GM12891 (cell line): ENCODE data around the gene RAB19.

Experiments used
- DNase-seq: peaks from one replicate; pipeline ENCODE4 v3.0.0; 2011; ENCODE audit warnings: low spot score; ENCODE audit not compliant: insufficient read length
- FAIRE-seq: peaks from 2 replicates; lab custom pipeline; 2011; peaks lifted over from hg19 to GRCh38; lab: Jason Lieb, UNC
- PAX5 ChIP-seq: IDR thresholded peaks from 2 replicates; pipeline ENCODE4 v1.6.1; 2011; ENCODE audit warnings: low read length, moderate library complexity, mild to moderate bottlenecking; ENCODE audit not compliant: insufficient read depth, severe bottlenecking
- POLR2A ChIP-seq: IDR thresholded peaks from 2 replicates; pipeline ENCODE4 v1.6.1; 2011; ENCODE audit warnings: low read depth, low read length, control low read depth
- POLR2AphosphoS5 ChIP-seq: IDR thresholded peaks from 2 replicates; pipeline ENCODE4 v1.6.1; 2011; ENCODE audit warnings: low read depth, low read length, control low read depth
- POU2F2 ChIP-seq: IDR thresholded peaks from 2 replicates; pipeline ENCODE4 v1.6.1; 2011; ENCODE audit warnings: low read depth, mild to moderate bottlenecking, control low read depth, low read length, moderate library complexity
- SPI1 ChIP-seq: IDR thresholded peaks from 2 replicates; pipeline ENCODE4 v1.6.1; 2011; ENCODE audit warnings: low read depth, low read length, control low read depth
- TAF1 ChIP-seq: IDR thresholded peaks from 2 replicates; pipeline ENCODE4 v1.6.1; 2011; ENCODE audit warnings: low read depth, low read length, control low read depth

RAB19 gene

DNA sequence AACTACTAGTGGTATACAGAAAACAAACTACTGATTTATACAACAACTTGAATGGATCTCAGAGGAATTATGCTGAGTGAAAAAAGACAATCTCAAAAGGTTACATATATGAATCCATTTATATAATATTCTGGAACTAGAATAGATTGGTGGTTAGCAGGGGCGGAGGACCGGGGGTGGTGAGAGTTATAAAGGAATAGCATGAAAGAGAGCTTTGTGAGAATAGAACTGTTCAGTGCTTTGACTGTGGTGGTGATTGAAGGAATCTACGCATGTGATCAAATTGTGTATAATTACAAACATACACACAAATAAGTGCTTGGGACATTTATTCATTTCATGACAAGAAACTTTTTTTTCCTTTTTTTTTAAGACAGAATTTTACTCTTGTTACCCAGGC, 19.6 kb downstream of the RAB19 start:
- FAIRE-seq, result no peak
- no peak for TF ChIP-seq POU2F2
- no peak for TF ChIP-seq PAX5
- no peak for TF ChIP-seq POLR2AphosphoS5
- no peak for TF ChIP-seq POLR2A
- TF ChIP-seq SPI1, result no peak
- no peak for TF ChIP-seq TAF1

DNA sequence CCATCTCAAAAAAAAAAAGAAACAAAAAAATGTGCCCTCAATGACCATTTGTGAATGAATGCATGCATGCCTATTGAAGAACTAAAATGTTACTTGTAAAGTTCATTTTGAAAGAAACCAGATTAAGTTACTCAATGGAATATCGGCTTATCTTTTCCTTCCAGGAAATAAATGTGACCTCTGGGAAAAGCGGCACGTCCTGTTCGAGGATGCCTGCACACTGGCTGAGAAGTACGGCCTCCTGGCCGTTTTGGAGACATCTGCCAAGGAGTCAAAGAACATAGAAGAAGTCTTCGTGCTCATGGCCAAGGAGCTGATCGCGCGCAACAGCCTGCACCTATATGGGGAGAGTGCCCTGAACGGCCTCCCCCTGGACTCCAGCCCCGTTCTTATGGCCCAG, 21.9 kb downstream of the RAB19 start:
- TF ChIP-seq SPI1 (no peak), POU2F2 (no peak), TAF1 (no peak), PAX5 (no peak), POLR2AphosphoS5 (no peak)
- FAIRE-seq, result no peak
- DNase-seq, result no peak

More for the DNA sequence above, 19.6 kb downstream of the RAB19 start:
- no peak for DNase-seq

DNA sequence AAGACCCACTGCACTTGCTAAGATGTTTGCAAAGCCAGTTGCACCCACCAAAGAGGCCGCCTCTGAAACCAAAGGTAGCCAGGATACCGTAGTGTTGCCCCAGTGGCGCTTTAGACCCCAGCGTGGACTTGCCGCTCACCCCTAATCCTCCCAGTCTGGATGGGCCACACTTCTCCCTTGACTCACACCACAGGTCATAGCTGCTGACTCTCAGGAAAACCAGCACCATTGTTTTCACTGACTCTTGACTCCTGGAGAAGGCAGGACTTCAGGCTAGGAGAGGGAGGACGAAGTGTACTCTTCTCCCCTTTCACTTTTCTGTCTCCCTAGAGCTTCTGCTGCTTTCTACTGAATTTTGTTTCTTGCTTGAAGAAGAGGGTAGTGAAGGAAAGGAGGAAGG, 22.3 kb downstream of the RAB19 start:
- FAIRE-seq (no peak), DNase-seq (no peak)
- TF ChIP-seq SPI1, result no peak
- TF ChIP-seq TAF1, result no peak
- TF ChIP-seq PAX5, result no peak
- no peak for TF ChIP-seq POU2F2
- TF ChIP-seq POLR2AphosphoS5, result no peak
- no peak for TF ChIP-seq POLR2A

DNA sequence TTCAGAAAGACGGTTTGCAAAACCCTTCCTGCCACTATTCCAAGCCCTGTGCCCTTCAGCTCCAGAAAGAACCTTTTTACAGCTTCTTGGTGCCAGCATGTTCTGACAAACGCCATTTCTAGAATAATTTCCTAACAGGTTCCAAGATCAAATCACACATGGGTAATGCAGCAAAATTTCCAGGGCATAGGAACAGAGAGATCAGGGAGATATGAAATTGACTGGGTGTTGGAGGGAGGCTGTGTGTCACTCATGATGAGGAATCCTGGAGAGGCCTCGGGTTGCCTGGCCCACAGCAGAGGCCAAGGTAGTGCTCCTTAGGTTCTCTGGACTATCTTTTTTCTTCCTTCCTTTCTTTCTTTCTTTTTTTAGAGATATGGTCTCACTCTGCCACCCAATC, 29.5 kb downstream of the RAB19 start:
- TF ChIP-seq POLR2AphosphoS5 (no peak), TAF1 (no peak), SPI1 (no peak), POU2F2 (no peak), PAX5 (no peak), POLR2A (no peak)
- DNase-seq (no peak), FAIRE-seq (no peak)

DNA sequence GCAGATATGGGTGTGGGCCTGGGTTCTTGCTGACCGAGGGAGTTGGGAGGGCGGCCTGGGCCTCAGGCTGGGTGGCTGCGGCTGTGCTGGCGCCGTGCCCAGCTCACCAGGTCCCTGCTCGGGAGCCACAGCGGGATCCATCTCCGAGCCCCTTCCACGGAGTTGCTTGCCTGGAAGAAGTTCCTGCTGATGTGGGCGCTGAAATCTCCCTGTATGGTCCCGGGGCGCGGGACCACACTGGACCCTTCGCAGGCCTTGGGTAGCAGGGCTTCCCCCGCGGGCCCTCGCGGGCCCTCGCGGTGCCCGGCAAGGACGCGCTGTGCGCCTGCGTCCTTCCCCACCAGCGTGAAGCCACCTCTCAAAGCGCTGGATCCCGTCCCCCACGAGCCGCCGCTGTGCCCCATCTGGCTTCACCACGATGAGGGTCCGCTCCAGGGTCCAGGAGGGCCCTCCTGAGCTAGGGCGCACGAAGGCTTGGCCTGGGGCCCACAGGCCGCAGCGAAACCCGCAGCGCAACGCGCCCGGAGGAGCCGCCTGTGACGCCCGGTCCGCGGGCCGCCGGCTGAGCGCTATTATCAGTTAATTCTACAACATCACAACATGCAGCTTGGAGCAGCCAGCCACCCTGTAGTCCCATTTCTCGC, 31.5 kb downstream of the RAB19 start:
- DNase-seq, result no peak
- FAIRE-seq, result no peak
- TF ChIP-seq POU2F2 (no peak), TAF1 (no peak), PAX5 (no peak), POLR2A (no peak), SPI1 (no peak), POLR2AphosphoS5 (no peak)

DNA sequence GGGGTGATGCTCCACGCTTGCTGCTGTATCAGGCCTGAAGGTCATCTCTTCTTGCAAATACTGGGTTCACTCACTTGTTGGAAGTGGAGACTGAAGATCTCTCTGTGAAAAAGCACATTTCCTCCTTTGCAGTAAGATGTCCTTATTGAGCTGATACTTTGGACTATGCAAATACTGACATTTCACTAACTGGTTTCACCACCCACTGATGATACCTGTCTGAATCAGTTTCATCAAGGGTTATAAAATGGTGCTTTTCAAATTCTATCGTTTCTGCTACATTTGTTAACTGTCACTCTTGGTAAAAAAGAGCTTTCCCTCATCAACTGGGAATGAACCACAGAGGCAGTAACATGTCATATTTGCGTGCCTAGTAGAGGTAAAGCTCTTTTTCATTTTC, 35.5 kb downstream of the RAB19 start:
- DNase-seq, result no peak
- FAIRE-seq, result peak; percentile 93
- TF ChIP-seq PAX5, result no peak
- 0 out of 2 replicates have a peak, but pooled peaks have one; percentile 30 for TF ChIP-seq SPI1
- peak; percentile 71; the same call in 1 of the 2 replicates for TF ChIP-seq POU2F2
- no peak for TF ChIP-seq POLR2AphosphoS5

DNA sequence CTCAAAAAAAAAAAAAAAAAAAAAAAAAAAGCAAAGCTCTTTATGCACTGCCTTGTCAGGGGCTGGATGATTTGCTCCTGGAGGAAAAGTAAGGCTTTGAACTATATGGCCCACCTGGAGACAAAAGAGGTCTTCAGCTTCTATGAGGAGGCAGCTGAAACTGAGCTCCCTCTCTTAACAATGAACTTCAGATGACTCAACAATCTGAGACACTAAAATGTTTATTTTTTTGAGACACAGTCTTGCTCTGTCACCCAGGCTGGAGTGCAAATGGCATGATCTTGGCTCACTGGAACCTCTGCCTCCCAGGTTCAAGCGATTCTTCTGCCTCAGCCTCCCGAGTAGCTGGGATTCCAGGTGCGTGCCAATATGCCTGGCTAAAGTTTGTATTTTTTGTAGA, 36.7 kb downstream of the RAB19 start:
- TF ChIP-seq SPI1 (no peak), POLR2A (no peak), POLR2AphosphoS5 (no peak), TAF1 (no peak), PAX5 (no peak), POU2F2 (no peak)
- FAIRE-seq, result no peak
- no peak for DNase-seq

DNA sequence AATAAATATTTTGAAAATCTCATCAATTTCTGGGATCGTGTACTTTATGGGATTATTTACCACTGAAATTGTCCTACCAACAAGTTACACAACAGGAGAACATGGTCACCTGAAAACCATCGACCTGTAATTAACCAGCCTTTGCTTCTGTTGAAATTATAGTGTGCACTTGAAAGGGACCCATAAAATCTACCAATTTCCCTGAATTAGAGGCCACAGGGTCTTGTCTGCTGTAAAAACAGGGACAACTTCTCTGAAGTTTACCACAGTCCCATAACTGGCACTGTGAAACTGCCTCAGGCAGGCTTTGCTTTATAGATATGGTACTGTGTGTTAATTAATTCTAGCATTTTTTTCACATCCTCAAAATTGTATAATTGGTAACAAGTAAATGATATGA, 37.7 kb downstream of the RAB19 start:
- no peak for DNase-seq
- TF ChIP-seq TAF1, result no peak
- TF ChIP-seq PAX5, result no peak
- TF ChIP-seq POLR2AphosphoS5, result no peak
- no peak for TF ChIP-seq POLR2A
- no peak for TF ChIP-seq SPI1
- TF ChIP-seq POU2F2, result no peak
- no peak for FAIRE-seq

DNA sequence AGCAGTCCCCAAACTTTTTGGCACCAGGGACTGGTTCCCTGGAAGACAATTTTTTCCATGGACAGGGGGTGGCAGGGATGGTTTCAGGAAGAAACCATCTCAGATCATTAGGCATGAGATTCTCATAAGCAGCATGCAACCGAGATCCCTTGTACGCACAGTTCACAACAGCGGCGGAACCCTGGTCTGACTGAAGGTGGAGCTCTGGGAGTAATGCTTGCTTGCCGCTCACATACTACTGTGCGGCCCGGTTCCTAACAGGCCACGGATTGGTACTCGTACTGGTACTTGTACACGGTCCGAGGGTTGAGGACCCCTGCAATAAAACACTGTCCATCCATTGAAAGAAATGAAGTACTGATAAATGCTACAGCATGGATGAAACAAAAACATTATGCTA, 42.6 kb downstream of the RAB19 start:
- TF ChIP-seq SPI1, result no peak
- DNase-seq, result no peak
- FAIRE-seq, result no peak

DNA sequence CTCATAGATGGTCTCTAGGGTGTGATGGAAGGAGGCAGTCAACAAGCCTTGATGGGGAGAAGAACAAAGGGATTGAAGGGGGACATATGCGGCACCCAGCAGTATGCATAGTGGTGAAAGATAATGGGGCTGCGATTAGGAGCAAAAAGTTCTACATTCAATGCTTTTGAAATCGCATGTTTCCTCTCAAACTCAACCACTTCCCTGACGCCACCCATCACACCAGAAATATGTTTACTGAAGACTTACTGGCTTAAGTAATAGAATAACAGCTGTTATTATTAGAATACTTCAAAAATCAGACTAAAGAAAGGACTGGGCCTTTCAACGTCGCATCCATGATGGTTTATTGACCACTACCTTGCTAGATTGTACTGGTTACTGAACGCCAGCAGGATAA, 44.0 kb downstream of the RAB19 start:
- no peak for TF ChIP-seq SPI1
- no peak for TF ChIP-seq POLR2A
- no peak for TF ChIP-seq POLR2AphosphoS5
- no peak for TF ChIP-seq POU2F2
- TF ChIP-seq TAF1, result no peak
- TF ChIP-seq PAX5, result no peak
- no peak for DNase-seq
- FAIRE-seq, result no peak
